PFSK-1 (cell line): ENCODE measurements around the gene TMEM238L.

Source experiments
- POLR2AphosphoS5 ChIP-seq: IDR thresholded peaks from 2 replicates; pipeline ENCODE4 v1.6.1; 2012; ENCODE audit warnings: low read depth, mild to moderate bottlenecking, control low read depth, low read length, moderate library complexity
- TAF1 ChIP-seq: IDR thresholded peaks from 2 replicates; pipeline ENCODE4 v1.6.1; 2012; ENCODE audit warnings: low read length, control low read depth, borderline replicate concordance; ENCODE audit not compliant: insufficient read depth

- TF ChIP-seq TAF1 (no peak), POLR2AphosphoS5 (no peak)
These were observed 34.0 kb upstream of the TMEM238L start, which contains the start of gene PIRT for GRCh38 chr17:10837921-10838320.
